Astrocyte (in vitro differentiated cells and primary cell): ENCODE measurements around the gene SLCO4A1. TPM values are rescaled to one million over a fixed set of nuclear protein-coding genes. Genes with fewer than 3 reads are reported as not detected.

Experiments
- DNase-seq: peaks from one replicate; pipeline ENCODE4 v3.0.0-alpha.2; 2010; ENCODE audit warnings: low read depth
- FAIRE-seq: peaks from 2 replicates; lab custom pipeline; 2011; peaks lifted over from hg19 to GRCh38; lab: Jason Lieb, UNC
- H2AFZ ChIP-seq: 2 replicates; pipeline ENCODE4 v1.6.0; 2012; ENCODE audit warnings: low read depth, low read length, inconsistent platforms
- H3K27ac ChIP-seq: 2 replicates; pipeline ENCODE4 v1.5.1; 2011; ENCODE audit warnings: low read depth, low read length, inconsistent platforms
- H3K27me3 ChIP-seq: 2 replicates; pipeline ENCODE4 v1.6.0; 2011; ENCODE audit warnings: low read length, inconsistent platforms; ENCODE audit not compliant: insufficient read depth
- H3K36me3 ChIP-seq: 2 replicates; pipeline ENCODE4 v1.5.1; 2011; ENCODE audit warnings: low read length, inconsistent platforms; ENCODE audit not compliant: insufficient read depth
- H3K4me1 ChIP-seq: 2 replicates; pipeline ENCODE4 v1.5.1; 2011; ENCODE audit warnings: low read length, inconsistent platforms; ENCODE audit not compliant: insufficient read depth
- H3K4me2 ChIP-seq: 2 replicates; pipeline ENCODE4 v1.6.0; 2012; ENCODE audit warnings: low read length, inconsistent platforms
- H3K4me3 ChIP-seq: 2 replicates; pipeline ENCODE4 v1.5.1; 2011; ENCODE audit warnings: low read depth, mild to moderate bottlenecking, low read length, inconsistent platforms; ENCODE audit not compliant: insufficient read depth
- H3K79me2 ChIP-seq: 2 replicates; pipeline ENCODE4 v1.6.0; 2012; ENCODE audit warnings: mild to moderate bottlenecking, low read length, inconsistent platforms; ENCODE audit not compliant: insufficient read depth
- H3K9ac ChIP-seq: 2 replicates; pipeline ENCODE4 v1.6.0; 2012; ENCODE audit warnings: mild to moderate bottlenecking, low read length, inconsistent platforms
- H3K9me3 ChIP-seq: 2 replicates; pipeline ENCODE4 v1.5.1; 2012; ENCODE audit warnings: low read depth, mild to moderate bottlenecking, low read length, inconsistent platforms; ENCODE audit not compliant: insufficient read depth
- H4K20me1 ChIP-seq: 2 replicates; pipeline ENCODE4 v1.6.0; 2012; ENCODE audit warnings: low read length, inconsistent platforms; ENCODE audit not compliant: insufficient read depth
- H3K27ac Mint-ChIP-seq: one replicate; pipeline ENCODE4 v1.8.0; 2021; ENCODE audit warnings: mild to moderate bottlenecking, mixed read lengths; ENCODE audit not compliant: unreplicated experiment
- H3K27me3 Mint-ChIP-seq: one replicate; pipeline ENCODE4 v1.8.0; 2021; ENCODE audit warnings: low read depth, mixed read lengths; ENCODE audit not compliant: unreplicated experiment
- H3K36me3 Mint-ChIP-seq: one replicate; pipeline ENCODE4 v1.8.0; 2021; ENCODE audit warnings: low read depth, mixed read lengths; ENCODE audit not compliant: unreplicated experiment
- H3K4me1 Mint-ChIP-seq: one replicate; pipeline ENCODE4 v1.8.0; 2021; ENCODE audit warnings: low read depth, mixed read lengths; ENCODE audit not compliant: unreplicated experiment
- H3K4me3 Mint-ChIP-seq: one replicate; pipeline ENCODE4 v1.8.0; 2021; ENCODE audit warnings: mild to moderate bottlenecking, moderate library complexity, mixed read lengths; ENCODE audit not compliant: unreplicated experiment
- H3K9me3 Mint-ChIP-seq: one replicate; pipeline ENCODE4 v1.8.0; 2021; ENCODE audit warnings: mild to moderate bottlenecking, mixed read lengths; ENCODE audit not compliant: unreplicated experiment
- CTCF ChIP-seq: IDR thresholded peaks from 2 replicates; pipeline ENCODE4 v1.5.1; 2011; ENCODE audit warnings: low read depth, mild to moderate bottlenecking, inconsistent platforms, low read length, moderate library complexity; ENCODE audit not compliant: insufficient read depth
- EZH2 ChIP-seq: IDR thresholded peaks from 2 replicates; pipeline ENCODE4 v1.6.1; 2012; ENCODE audit warnings: mild to moderate bottlenecking, low read length, inconsistent platforms; ENCODE audit not compliant: insufficient read depth
- total RNA-seq: library from RNA; stranded (reverse); gene quantifications from 2 replicates; pipeline ENCODE4 v1.2.1, GENCODE V29; 2021

SLCO4A1 gene
- total RNA-seq, 1 donor from 2014 or later, result 0.43 TPM

DNA sequence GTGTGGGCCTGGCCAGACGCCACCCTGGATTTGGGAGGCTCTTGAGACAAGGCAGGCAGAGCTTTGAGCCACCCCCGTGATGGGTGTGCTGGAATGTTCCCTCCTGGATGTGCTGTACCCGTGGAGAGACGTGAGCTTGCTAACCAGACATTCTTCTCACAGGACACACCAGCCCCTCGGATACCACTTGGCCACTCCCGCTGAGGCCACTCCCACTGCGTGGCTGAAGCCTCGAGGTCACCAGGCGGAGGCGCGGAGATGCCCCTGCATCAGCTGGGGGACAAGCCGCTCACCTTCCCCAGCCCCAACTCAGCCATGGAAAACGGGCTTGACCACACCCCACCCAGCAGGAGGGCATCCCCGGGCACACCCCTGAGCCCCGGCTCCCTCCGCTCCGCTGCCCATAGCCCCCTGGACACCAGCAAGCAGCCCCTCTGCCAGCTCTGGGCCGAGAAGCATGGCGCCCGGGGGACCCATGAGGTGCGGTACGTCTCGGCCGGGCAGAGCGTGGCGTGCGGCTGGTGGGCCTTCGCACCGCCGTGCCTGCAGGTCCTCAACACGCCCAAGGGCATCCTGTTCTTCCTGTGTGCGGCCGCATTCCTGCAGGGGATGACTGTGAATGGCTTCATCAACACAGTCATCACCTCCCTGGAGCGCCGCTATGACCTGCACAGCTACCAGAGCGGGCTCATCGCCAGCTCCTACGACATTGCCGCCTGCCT lies 14.1 kb downstream of the SLCO4A1 start:
- Mint-ChIP-seq H3K9me3 (no peaks in the 10 kb centered on the region), H3K4me3 (no peak overlapping the region), H3K27me3 (peaks cover 19% of the 10 kb centered on the region), H3K4me1 (peaks cover 5% of the 10 kb centered on the region), H3K27ac (no peak overlapping the region), H3K36me3 (no peaks in the 10 kb centered on the region)
- H3K9me3 ChIP-seq, result no peaks in the 10 kb centered on the region
- DNase-seq, result no peak
- H3K27me3 ChIP-seq, result no peaks in the 10 kb centered on the region
- H2AFZ ChIP-seq, result no peak overlapping the region
- H3K4me2 ChIP-seq, result no peak overlapping the region
- no peak overlapping the region for H3K9ac ChIP-seq
- no peak overlapping the region for H3K4me3 ChIP-seq
- H3K4me1 ChIP-seq, result peaks cover 10% of the 10 kb centered on the region
- H4K20me1 ChIP-seq, result no peaks in the 10 kb centered on the region
- no peaks in the 10 kb centered on the region for H3K36me3 ChIP-seq
- TF ChIP-seq EZH2 (no peak), CTCF (no peak)
- no peak for FAIRE-seq
- no peak overlapping the region for H3K27ac ChIP-seq
- H3K79me2 ChIP-seq, result no peaks in the 10 kb centered on the region

DNA sequence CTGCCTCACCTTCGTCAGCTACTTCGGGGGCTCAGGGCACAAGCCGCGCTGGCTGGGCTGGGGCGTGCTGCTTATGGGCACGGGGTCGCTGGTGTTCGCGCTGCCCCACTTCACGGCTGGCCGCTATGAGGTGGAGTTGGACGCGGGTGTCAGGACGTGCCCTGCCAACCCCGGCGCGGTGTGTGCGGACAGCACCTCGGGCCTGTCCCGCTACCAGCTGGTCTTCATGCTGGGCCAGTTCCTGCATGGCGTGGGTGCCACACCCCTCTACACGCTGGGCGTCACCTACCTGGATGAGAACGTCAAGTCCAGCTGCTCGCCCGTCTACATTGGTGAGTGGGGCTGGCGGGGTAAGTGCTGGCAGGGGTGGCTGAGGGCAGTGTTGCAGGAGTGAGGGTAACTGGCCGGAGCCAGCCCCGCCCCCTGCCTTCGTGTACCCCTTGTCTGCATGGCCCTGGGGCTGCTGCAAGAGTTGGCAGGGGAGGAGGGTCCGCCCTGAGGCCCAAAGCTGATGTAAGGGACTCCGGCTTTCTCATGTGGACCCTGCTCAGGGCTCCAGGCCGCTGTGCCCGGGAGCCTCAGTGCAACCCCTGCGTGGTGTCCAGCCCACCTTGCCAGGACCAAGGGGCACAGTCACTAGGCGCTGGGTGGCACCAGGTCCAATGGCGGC lies 14.8 kb downstream of the SLCO4A1 start:
- no peaks in the 10 kb centered on the region for H3K36me3 ChIP-seq
- H3K9ac ChIP-seq, result no peak overlapping the region
- Mint-ChIP-seq H3K9me3 (no peaks in the 10 kb centered on the region), H3K27ac (no peak overlapping the region), H3K36me3 (no peaks in the 10 kb centered on the region), H3K27me3 (peaks cover 21% of the 10 kb centered on the region), H3K4me3 (no peak overlapping the region), H3K4me1 (peaks cover 3% of the 10 kb centered on the region)
- no peaks in the 10 kb centered on the region for H3K9me3 ChIP-seq
- H2AFZ ChIP-seq, result no peak overlapping the region
- no peak overlapping the region for H3K4me2 ChIP-seq
- no peak overlapping the region for H3K4me3 ChIP-seq
- no peak overlapping the region for H3K27ac ChIP-seq
- H3K27me3 ChIP-seq, result no peaks in the 10 kb centered on the region
- H4K20me1 ChIP-seq, result no peaks in the 10 kb centered on the region
- DNase-seq (no peak), FAIRE-seq (no peak)
- H3K4me1 ChIP-seq, result peaks cover 8% of the 10 kb centered on the region
- H3K79me2 ChIP-seq, result no peaks in the 10 kb centered on the region
- TF ChIP-seq EZH2 (no peak), CTCF (no peak)

DNA sequence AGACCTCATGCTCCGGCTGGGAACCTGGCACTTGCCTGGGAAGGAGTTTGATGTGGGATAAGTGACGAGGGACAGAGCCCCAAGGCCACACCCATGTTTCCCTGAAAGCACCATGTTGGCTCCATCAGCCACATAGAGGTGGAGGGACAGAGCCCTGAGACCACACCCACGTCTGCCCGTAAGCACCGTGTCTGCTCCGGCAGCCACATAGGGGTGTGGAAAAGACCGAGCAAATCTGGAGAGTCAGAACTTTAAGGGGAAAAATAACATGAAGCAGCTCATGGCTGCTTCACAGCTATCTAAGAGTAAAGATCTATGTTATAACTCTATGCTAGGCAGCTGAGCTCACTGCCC lies 15.3 kb downstream of the SLCO4A1 start:
- FAIRE-seq, result no peak
- no peaks in the 10 kb centered on the region for H3K79me2 ChIP-seq
- H3K4me1 ChIP-seq, result peaks cover 3% of the 10 kb centered on the region

More for the DNA sequence above, 15.3 kb downstream of the SLCO4A1 start:
- no peaks in the 10 kb centered on the region for H3K9me3 ChIP-seq
- Mint-ChIP-seq H3K36me3 (no peaks in the 10 kb centered on the region), H3K9me3 (no peaks in the 10 kb centered on the region), H3K4me3 (no peak overlapping the region), H3K4me1 (no peaks in the 10 kb centered on the region), H3K27me3 (peaks cover 22% of the 10 kb centered on the region), H3K27ac (no peak overlapping the region)
- no peaks in the 10 kb centered on the region for H3K36me3 ChIP-seq
- no peaks in the 10 kb centered on the region for H3K27me3 ChIP-seq
- no peak overlapping the region for H3K27ac ChIP-seq
- H3K9ac ChIP-seq, result no peak overlapping the region
- no peak for DNase-seq
- no peaks in the 10 kb centered on the region for H4K20me1 ChIP-seq
- no peak overlapping the region for H3K4me2 ChIP-seq
- no peak overlapping the region for H2AFZ ChIP-seq
- no peak overlapping the region for H3K4me3 ChIP-seq
- TF ChIP-seq EZH2, result no peak
- TF ChIP-seq CTCF, result no peak
